Sigmoid colon (tissue), 7 donors: ENCODE results near the gene CABLES2. TPM values are rescaled to one million over a fixed set of nuclear protein-coding genes. Genes with fewer than 3 reads are reported as not detected.

Experiments used
- DNase-seq: peaks from one replicate; pipeline ENCODE4 v3.0.0-alpha.2; 2019
- H3K27ac ChIP-seq, 4 donors: fragments of 200-600 bp; sonication (generic); one replicate each; pipeline ENCODE4 v1.5.1; 2016 to 2019; ENCODE audit warnings: mild to moderate bottlenecking in 1 of 4
- H3K27me3 ChIP-seq, 3 donors: fragments of 200-600 bp; sonication (generic); one replicate each; pipeline ENCODE4 v1.5.1; 2019; ENCODE audit warnings: mild to moderate bottlenecking in 1 of 3
- H3K36me3 ChIP-seq, 4 donors: fragments of 200-600 bp; sonication (generic); one replicate each; pipeline ENCODE4 v1.5.1; 2016 to 2019
- H3K4me1 ChIP-seq, 4 donors: fragments of 200-600 bp; sonication (generic); one replicate each; pipeline ENCODE4 v1.5.1; 2017 to 2019
- H3K4me3 ChIP-seq, 4 donors: fragments of 200-600 bp; sonication (generic); one replicate each; pipeline ENCODE4 v1.5.1; 2017 to 2019; ENCODE audit warnings: mild to moderate bottlenecking in 2 of 4, moderate library complexity in 1 of 4
- H3K9me3 ChIP-seq, 4 donors: fragments of 200-600 bp in 3 of 4; sonication (generic) in 3 of 4; one replicate each; pipeline versions ENCODE4 v1.5.1 to v1.6.1; 2013 to 2019
- CTCF ChIP-seq, 4 experiments: fragments of 450-650 bp in 3 of 4; fragments of 200-600 bp in 1 of 4; IDR thresholded peaks; one replicate each; pipeline ENCODE4 v1.5.1; 2016 to 2019; ENCODE audit warnings: antibody characterized with exemption in 4 of 4, mild to moderate bottlenecking in 3 of 4, moderate library complexity in 2 of 4
- EP300 ChIP-seq, 4 donors: sonication (generic); formaldehyde crosslinking; IDR thresholded peaks; one replicate each; pipeline ENCODE4 v1.6.1; 2017; ENCODE audit warnings: antibody characterized with exemption in 4 of 4
- POLR2A ChIP-seq, 2 donors: fragments of 450-650 bp; IDR thresholded peaks; one replicate each; pipeline ENCODE4 v1.6.1; 2016; ENCODE audit warnings: antibody characterized with exemption in 2 of 2, mild to moderate bottlenecking in 2 of 2, moderate library complexity in 2 of 2
- POLR2AphosphoS5 ChIP-seq, 4 donors: sonication (generic); formaldehyde crosslinking; IDR thresholded peaks; one replicate each; pipeline ENCODE4 v1.6.1; 2017; ENCODE audit warnings: antibody characterized with exemption in 4 of 4
- WGBS, 2 donors: extraction: QIAGEN DNeasy Blood & Tissue Kit; methylation state at CpG; one replicate each; pipeline ENCODE4 v1.1.7; 2013; 5-methylcytosine and 5-hydroxymethylcytosine counted together
- intact Hi-C: fragments of 100-400 bp; cut with DNase I; formaldehyde crosslinking; loops from one replicate; pipeline ENCODE4 v1.15.1; 2023
- polyA plus RNA-seq, 3 donors: library from polyadenylated mRNA; stranded (reverse); fragments of 200-250 nt; gene quantifications; one replicate each; pipeline ENCODE4 v1.2.3, GENCODE V29; 2013
- total RNA-seq, 4 donors: library from RNA; depleted of rRNA; stranded (reverse); fragments of >200 nt; gene quantifications; one replicate each; pipeline ENCODE4 v1.1.0, GENCODE V29; 2016
- donor health status: healthy with polysubstance abuse.
- donor health status: Bipolar disorder and iron deficiency.
- donor health status: healthy.

Gene CABLES2
- total and polyA plus RNA-seq, 7 donors, result 1.8 to 6.9 (median 3.6) TPM

GRCh38 chr20:62448788-62449187, 41.7 kb upstream of the CABLES2 start:
- 77 to 81% methylated on average over 14 of the region's 14 CpGs for WGBS, 2 donors
- no peak for DNase-seq
- TF ChIP-seq POLR2AphosphoS5 (IDR thresholded peaks at IDR 0.05), result no peak
- no peak for TF ChIP-seq POLR2A (IDR thresholded peaks at IDR 0.05)
- no peak for TF ChIP-seq EP300 (IDR thresholded peaks at IDR 0.05)
- no peak for TF ChIP-seq CTCF (IDR thresholded peaks at IDR 0.05)
- Histone ChIP-seq H3K27ac (no peak overlapping the region), H3K4me3 (no peak overlapping the region), H3K4me1 (no peaks in the 10 kb centered on the region), H3K27me3 (peaks cover 0 to 43% (median 13%) of the 10 kb centered on the region in 3 donors), H3K9me3 (no peaks in the 10 kb centered on the region), H3K36me3 (no peaks in the 10 kb centered on the region)
- intact Hi-C loops, result no loop called here

- no peak overlapping the region for H3K27ac ChIP-seq
- no peak for DNase-seq
- TF ChIP-seq POLR2AphosphoS5 (IDR thresholded peaks at IDR 0.05) (no peak), POLR2A (IDR thresholded peaks at IDR 0.05) (no peak), CTCF (IDR thresholded peaks at IDR 0.05) (no peak), EP300 (IDR thresholded peaks at IDR 0.05) (no peak)
- no peaks in the 10 kb centered on the region for H3K36me3 ChIP-seq
- no peaks in the 10 kb centered on the region for H3K4me1 ChIP-seq
- no peak overlapping the region for H3K4me3 ChIP-seq
- no peaks in the 10 kb centered on the region for H3K9me3 ChIP-seq
- intact Hi-C loops, result no loop called here
- 62 to 74% methylated on average over 10 of the region's 10 CpGs for WGBS, 2 donors
- H3K27me3 ChIP-seq, result peaks cover 0 to 40% (median 13%) of the 10 kb centered on the region in 3 donors
These were observed 41.0 kb upstream of the CABLES2 start for GRCh38 chr20:62448038-62448437.

GRCh38 chr20:62446888-62447869, 40.1 kb upstream of the CABLES2 start:
- no peaks in the 10 kb centered on the region for H3K9me3 ChIP-seq
- H3K27ac ChIP-seq, result no peak overlapping the region
- no peaks in the 10 kb centered on the region for H3K36me3 ChIP-seq
- no peak for DNase-seq
- H3K4me3 ChIP-seq, result no peak overlapping the region
- no peak for TF ChIP-seq CTCF (IDR thresholded peaks at IDR 0.05)
- no peak for TF ChIP-seq POLR2A (IDR thresholded peaks at IDR 0.05)
- TF ChIP-seq EP300 (IDR thresholded peaks at IDR 0.05), result no peak
- TF ChIP-seq POLR2AphosphoS5 (IDR thresholded peaks at IDR 0.05), result no peak
- H3K27me3 ChIP-seq, result peaks cover 0 to 33% (median 13%) of the 10 kb centered on the region in 3 donors
- H3K4me1 ChIP-seq, result no peaks in the 10 kb centered on the region
- intact Hi-C loops, result no loop called here
- WGBS, 2 donors, result 69 to 87% methylated on average over 44 of the region's 44 CpGs

- H3K4me1 ChIP-seq, result no peaks in the 10 kb centered on the region
- peaks cover 0 to 32% (median 13%) of the 10 kb centered on the region in 3 donors for H3K27me3 ChIP-seq
- WGBS, 2 donors, result 45 to 61% methylated on average over 12 of the region's 12 CpGs
- no peak overlapping the region for H3K4me3 ChIP-seq
- TF ChIP-seq POLR2A (IDR thresholded peaks at IDR 0.05), result no peak
- no peak for TF ChIP-seq EP300 (IDR thresholded peaks at IDR 0.05)
- no peak for TF ChIP-seq CTCF (IDR thresholded peaks at IDR 0.05)
- TF ChIP-seq POLR2AphosphoS5 (IDR thresholded peaks at IDR 0.05), result no peak
- no peak overlapping the region for H3K27ac ChIP-seq
- intact Hi-C loops, result no loop called here
- no peak for DNase-seq
- H3K9me3 ChIP-seq, result no peaks in the 10 kb centered on the region
- no peaks in the 10 kb centered on the region for H3K36me3 ChIP-seq
These were observed 39.4 kb upstream of the CABLES2 start for GRCh38 chr20:62446481-62446880.
